GM18526 (cell line): ENCODE measurements around the gene ZRANB3.
A peak's percentile ranks its signal among the peaks of the same experiment; 100 is the strongest.

Source experiments
- POLR2A ChIP-seq: IDR thresholded peaks from 3 replicates; pipeline ENCODE4 v1.6.1; 2011; ENCODE audit not compliant: insufficient read length; ENCODE audit errors: extremely low read depth

Gene ZRANB3

DNA sequence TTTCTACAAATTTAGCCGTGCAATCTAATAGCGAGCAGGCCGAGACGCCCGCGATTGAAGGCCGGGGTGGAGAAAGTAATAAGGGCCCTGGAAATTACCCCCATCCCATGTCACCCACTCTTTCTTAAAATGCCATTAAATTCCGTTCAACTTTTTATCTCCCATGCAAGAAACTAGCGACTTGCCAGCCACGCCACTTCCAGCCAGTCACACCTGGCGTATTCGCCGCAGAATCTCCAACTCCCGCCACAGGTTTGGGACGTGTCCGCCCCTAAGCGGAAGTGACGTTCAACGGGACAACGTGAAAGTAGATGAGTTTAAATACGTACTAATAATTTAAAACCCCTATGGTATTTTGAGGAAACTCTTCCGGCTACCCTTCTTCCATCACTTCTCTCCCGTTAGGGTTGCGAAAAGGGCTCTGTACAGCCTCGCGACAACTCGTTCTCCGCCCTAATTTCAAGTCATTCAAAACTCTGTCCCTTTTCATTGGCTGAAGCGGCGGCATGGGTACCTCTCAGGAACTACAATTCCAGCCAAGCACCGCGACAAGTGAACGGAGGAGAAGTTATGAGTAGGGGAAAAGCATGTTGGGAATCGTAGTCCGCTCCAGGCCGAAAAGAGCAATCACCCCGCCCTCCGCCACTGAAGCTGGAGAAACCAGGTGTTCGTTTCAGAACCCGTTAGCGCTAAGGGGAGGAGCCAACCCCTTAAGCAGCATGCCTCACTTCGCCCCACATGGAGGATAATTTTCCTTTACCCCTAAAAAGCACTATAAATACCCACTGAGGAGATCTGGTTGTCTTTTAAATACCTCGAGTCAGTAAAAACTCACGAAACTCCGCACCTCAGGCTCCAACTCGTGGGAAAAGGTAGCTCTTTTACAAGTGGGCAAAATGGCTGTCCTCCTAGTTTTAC is at the start of gene ZRANB3:
Gene ZRANB3 (minus strand): TSS at position 906 of the 918 bp plus-strand sequence.
- peak; percentile 45 for TF ChIP-seq POLR2A

DNA sequence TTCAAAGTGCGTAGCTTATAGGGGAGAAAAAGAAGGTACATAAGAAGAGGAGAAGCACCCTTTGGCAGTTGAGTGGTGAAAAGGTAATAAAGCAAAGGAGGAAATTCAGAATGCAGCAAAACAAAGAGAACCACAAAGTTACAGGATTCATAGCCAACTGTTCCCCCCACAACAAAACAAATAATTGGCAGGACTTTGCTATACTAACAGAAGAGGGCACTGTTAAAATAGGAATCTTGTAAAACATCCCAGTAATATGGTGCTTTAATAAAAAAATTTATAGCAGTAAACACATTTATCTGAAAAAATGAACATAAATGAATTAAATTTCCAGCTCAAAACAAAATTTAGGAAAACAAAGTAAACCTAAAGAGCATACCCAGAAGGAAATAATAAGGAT is 42.6 kb upstream of the ZRANB3 start:
- no peak for TF ChIP-seq POLR2A

DNA sequence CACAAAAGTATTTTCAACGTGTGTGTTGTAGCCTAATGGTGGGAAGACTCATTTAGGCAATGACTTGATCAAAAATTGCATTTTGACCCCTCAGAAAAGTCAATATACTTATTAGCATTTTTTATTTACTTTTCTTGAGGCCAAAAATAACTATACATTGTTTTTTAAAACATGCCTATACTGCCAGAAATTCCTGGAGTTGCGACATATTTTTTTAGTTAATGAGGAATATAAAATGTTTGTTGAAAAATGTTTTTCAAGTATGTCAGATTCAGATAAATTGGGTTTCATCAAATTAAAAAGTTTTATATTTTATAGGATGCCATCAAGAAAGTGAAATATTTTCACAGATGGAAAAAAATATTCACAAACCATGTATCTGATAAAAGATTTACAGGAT is 39.9 kb upstream of the ZRANB3 start:
- TF ChIP-seq POLR2A, result no peak

GRCh38 chr2:135563793-135564192 is 32.8 kb upstream of the ZRANB3 start:
- no peak for TF ChIP-seq POLR2A

- no peak for TF ChIP-seq POLR2A
Measured at GRCh38 chr2:135561925-135562324, 30.9 kb upstream of the ZRANB3 start.

DNA sequence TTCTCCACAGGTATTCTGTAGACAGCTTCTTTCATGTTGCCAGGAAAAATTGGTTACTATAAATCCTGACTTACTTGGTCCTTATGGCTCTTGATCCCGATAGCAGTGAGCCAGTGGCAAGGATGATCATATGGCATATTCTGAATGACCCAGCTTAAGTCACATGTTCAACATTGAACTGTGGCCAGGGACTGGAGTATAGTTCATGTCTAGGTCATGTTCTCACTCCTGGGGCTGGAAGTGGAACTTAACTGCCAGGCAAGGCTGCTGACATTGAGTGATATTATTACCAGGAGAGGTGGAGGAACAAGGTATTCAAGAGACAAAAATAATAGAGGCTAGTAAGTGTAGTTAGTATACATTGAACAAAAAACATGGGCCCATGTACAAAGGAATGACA is 26.5 kb upstream of the ZRANB3 start:
- no peak for TF ChIP-seq POLR2A

GRCh38 chr2:135555311-135555710 is 24.3 kb upstream of the ZRANB3 start:
- TF ChIP-seq POLR2A, result no peak

- no peak for TF ChIP-seq POLR2A
Measured at GRCh38 chr2:135552887-135553286, 21.9 kb upstream of the ZRANB3 start.

DNA sequence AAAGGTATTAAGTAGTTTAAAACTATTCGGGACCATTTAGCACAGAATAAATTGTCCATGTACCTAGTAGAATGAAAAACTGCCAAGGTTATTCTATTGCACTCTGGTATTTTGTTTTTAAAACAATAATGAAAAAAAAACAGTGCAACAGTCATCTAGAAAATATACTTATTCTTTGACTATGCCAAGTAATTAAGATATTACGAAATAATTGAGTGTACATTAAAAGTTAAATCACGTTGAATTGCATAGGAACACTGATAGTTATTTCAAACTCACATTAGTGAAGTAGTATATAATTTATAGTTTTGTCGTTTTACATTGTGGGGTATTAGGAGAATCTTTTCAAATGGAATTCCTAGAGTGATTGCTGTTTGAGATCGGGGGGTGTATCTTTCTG is 20.3 kb upstream of the ZRANB3 start:
- TF ChIP-seq POLR2A, result no peak

GRCh38 chr2:135547311-135547710 is 16.3 kb upstream of the ZRANB3 start:
- no peak for TF ChIP-seq POLR2A

DNA sequence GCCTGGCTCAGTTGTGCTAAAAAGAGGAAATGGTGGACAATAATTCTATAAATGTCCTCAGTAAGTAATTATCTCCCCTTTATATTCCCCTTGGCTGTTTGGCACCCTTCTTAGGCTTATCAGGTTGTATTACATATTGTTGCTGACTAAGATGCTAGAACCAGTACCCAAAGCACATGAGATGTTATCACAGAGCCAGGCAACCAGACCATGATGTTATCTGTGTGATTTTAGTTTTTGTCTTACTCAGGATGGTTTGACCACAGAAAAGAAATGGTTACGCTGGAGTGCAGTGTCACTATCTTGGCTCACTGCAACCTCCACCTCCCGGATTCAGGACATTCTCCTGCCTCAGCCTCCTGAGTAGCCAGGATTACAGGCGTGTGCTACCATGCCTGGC is 15.4 kb upstream of the ZRANB3 start:
- TF ChIP-seq POLR2A, result no peak

DNA sequence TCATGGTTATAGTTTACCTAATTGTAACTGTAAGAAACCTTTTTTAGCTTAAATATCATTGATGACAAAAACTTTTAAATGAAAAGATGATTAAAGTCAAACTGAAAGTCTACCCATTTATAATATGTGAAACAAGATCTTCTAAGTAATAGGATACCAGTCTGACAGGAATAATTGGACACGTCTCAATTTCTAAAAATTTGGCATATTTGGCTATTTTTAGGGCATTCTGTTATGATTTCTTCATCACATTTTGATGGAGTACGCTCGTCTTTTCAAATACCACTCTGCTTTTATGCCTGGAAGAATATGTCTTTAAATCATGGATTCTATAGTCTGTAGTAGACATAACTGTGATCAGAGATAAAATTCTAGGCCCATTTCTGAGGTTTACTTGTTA is 1.6 kb upstream of the ZRANB3 start:
- TF ChIP-seq POLR2A, result no peak

- TF ChIP-seq POLR2A, result peak; percentile 56
Measured at GRCh38 chr2:135531231-135532197, 496 bp upstream of the ZRANB3 start, which contains the start of gene R3HDM1. R3HDM1 (plus strand) TSS chr2:135531484; CDS start chr2:135604846, 73,362 bp downstream.

DNA sequence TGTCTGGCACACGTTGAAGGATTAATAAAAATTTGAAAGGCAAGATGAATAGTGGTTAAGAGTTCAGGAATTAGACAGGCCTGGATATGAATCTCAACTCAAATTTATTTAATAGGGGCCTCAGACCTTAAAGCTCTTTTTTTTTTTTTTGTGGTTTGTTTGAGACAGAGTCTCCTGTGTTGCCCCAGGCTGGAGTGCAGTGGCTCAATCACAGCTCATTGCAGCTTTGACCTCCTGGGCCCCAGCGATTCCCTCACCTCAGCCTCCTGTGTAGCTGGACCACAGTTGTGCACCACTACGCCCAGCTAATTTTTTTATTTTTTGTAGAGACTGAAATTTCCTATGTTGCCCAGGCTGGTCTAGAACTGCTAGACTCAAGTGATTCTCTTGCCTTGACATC is 3.0 kb downstream of the ZRANB3 start:
- TF ChIP-seq POLR2A, result no peak

DNA sequence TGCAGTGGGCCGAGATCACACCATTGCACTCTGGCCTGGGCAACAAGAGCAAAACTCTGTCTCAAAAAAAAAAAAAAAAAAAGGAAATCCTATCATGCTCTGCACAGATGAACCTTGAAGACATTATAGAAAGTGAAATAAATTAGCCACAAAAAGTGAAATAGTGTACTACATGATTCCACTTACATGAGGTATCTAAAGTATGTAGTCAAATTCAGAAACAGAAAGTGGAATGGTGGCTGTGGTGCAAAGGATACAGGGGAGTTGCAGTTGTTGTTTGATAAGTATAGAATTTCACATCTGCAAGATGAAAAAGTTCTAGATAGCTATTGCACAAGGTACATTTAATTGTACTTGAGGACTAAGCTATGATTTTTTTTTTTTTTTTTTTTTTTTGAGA is 5.2 kb downstream of the ZRANB3 start:
- no peak for TF ChIP-seq POLR2A

- TF ChIP-seq POLR2A, result no peak
Measured at GRCh38 chr2:135512099-135512498, 18.9 kb downstream of the ZRANB3 start.
